HFFc6 (cell line): ENCODE results near the gene CDK17. TPM values are rescaled to one million over a fixed set of nuclear protein-coding genes. Genes with fewer than 3 reads are reported as not detected.
A peak's percentile ranks its signal among the peaks of the same experiment; 100 is the strongest.

Source experiments
- DNase-seq: peaks from one replicate; pipeline ENCODE4 v3.0.0-alpha.2; 2018
- H3K27ac Mint-ChIP-seq: 2 replicates; pipeline ENCODE4 v1.8.0; 2020; ENCODE audit warnings: mild to moderate bottlenecking, mixed read lengths
- H3K27me3 Mint-ChIP-seq: 2 replicates; pipeline ENCODE4 v1.8.0; 2021; ENCODE audit warnings: mild to moderate bottlenecking, moderate library complexity, mixed read lengths; ENCODE audit not compliant: insufficient read depth
- H3K36me3 Mint-ChIP-seq: 2 replicates; pipeline ENCODE4 v1.8.0; 2021; ENCODE audit warnings: low read depth, mixed read lengths
- H3K4me1 Mint-ChIP-seq: 2 replicates; pipeline ENCODE4 v1.8.0; 2020; ENCODE audit warnings: low read depth, mixed read lengths
- H3K4me3 Mint-ChIP-seq: 2 replicates; pipeline ENCODE4 v1.8.0; 2020; ENCODE audit warnings: mild to moderate bottlenecking, moderate library complexity, mixed read lengths
- H3K9me3 Mint-ChIP-seq: 2 replicates; pipeline ENCODE4 v1.8.0; 2020; ENCODE audit warnings: mild to moderate bottlenecking, mixed read lengths
- CTCF ChIP-seq: fragments of 200-600 bp; sonication (generic); IDR thresholded peaks from 2 replicates; pipeline ENCODE4 v1.5.0; 2021; ENCODE audit warnings: antibody characterized with exemption, mild to moderate bottlenecking
- total RNA-seq, 6 experiments: library from RNA; stranded (reverse); fragmentation: NEBNext Ultra II Directional; extraction: Animal tissue kit (Norgen Biotek cat#: 25700); gene quantifications; 2 replicates in 1 of 6; 3 replicates in 5 of 6; pipeline ENCODE4 v1.2.3, GENCODE V29; 2021

Gene CDK17
- total RNA-seq, 6 experiments from 2014 or later, result 24.6 to 28.8 (median 26.5) TPM

GRCh38 chr12:96261557-96261956 is 138.7 kb downstream of the CDK17 start:
- H3K9me3 Mint-ChIP-seq, result no peaks in the 10 kb centered on the region
- peaks cover 48% of the 10 kb centered on the region for H3K36me3 Mint-ChIP-seq
- H3K27me3 Mint-ChIP-seq, result peaks cover 4% of the 10 kb centered on the region
- peaks cover 4% of the 10 kb centered on the region; the same call in 1 of the 2 replicates for H3K4me1 Mint-ChIP-seq
- no peak overlapping the region for H3K4me3 Mint-ChIP-seq
- H3K27ac Mint-ChIP-seq, result peak overlapping the region; percentile 55; the same call in 1 of the 2 replicates
- TF ChIP-seq CTCF, result no peak
- no peak for DNase-seq

- Mint-ChIP-seq H3K4me3 (no peak overlapping the region), H3K9me3 (no peaks in the 10 kb centered on the region), H3K27me3 (peaks cover 4% of the 10 kb centered on the region), H3K4me1 (peaks cover 4% of the 10 kb centered on the region; the same call in 1 of the 2 replicates), H3K36me3 (peaks cover 44% of the 10 kb centered on the region), H3K27ac (peak overlapping the region; percentile 55)
- no peak for TF ChIP-seq CTCF
- DNase-seq, result no peak
Observed at GRCh38 chr12:96260644-96261043, 139.6 kb downstream of the CDK17 start.

- no peak for DNase-seq
- H3K9me3 Mint-ChIP-seq, result no peaks in the 10 kb centered on the region
- no peak overlapping the region for H3K4me3 Mint-ChIP-seq
- no peak for TF ChIP-seq CTCF
- H3K27ac Mint-ChIP-seq, result peak overlapping the region; percentile 7; the same call in 1 of the 2 replicates
- H3K4me1 Mint-ChIP-seq, result peaks cover 4% of the 10 kb centered on the region
- peaks cover 3% of the 10 kb centered on the region for H3K27me3 Mint-ChIP-seq
- H3K36me3 Mint-ChIP-seq, result peaks cover 44% of the 10 kb centered on the region
Observed at GRCh38 chr12:96260231-96260630, 140.0 kb downstream of the CDK17 start.

DNA sequence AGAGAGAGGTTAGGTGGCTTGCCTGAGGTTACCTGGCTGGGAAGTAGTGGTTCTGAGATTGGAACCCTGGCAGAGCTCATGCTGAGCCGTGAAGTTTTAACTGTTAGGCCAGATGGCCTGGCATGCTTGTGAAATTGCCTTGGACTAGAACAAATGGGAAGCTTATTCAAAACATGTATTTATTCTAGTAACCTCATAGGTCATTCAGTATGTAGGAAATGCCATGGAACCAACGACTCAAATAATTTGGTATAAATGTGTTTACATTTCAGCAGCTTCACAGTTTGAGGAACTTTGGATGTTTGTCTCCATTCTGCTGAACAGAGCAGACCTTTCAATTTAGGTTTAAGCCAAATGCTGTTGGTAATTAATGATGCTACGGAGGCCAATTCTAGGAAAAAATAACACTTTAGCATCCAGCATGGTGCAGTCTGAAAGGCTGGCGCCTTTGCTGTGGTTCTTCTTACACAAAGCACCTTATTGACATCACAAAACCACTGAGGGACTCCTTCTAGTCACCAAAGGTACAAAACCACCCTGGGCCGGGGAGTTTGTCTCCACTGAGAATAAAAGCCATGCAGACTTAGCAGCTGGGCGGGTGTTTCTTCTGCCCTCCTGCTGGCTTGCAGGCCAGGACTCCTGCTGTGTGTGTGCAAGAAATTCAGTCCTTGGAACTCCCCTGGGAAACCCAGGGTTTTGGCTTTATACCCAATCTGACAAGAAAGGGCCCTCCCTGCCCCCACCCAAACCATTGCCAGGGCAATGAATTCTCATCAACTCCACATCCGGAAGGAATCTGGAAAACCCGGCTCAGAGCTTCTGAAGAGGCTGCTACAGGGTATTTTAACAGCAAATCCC is 141.9 kb downstream of the CDK17 start:
- H3K9me3 Mint-ChIP-seq, result no peaks in the 10 kb centered on the region
- peaks cover 6% of the 10 kb centered on the region for H3K27me3 Mint-ChIP-seq
- peaks cover 4% of the 10 kb centered on the region for H3K4me1 Mint-ChIP-seq
- H3K36me3 Mint-ChIP-seq, result peaks cover 32% of the 10 kb centered on the region
- no peak for DNase-seq
- TF ChIP-seq CTCF, result no peak
- peak overlapping the region; percentile 34 for H3K27ac Mint-ChIP-seq
- H3K4me3 Mint-ChIP-seq, result no peak overlapping the region

DNA sequence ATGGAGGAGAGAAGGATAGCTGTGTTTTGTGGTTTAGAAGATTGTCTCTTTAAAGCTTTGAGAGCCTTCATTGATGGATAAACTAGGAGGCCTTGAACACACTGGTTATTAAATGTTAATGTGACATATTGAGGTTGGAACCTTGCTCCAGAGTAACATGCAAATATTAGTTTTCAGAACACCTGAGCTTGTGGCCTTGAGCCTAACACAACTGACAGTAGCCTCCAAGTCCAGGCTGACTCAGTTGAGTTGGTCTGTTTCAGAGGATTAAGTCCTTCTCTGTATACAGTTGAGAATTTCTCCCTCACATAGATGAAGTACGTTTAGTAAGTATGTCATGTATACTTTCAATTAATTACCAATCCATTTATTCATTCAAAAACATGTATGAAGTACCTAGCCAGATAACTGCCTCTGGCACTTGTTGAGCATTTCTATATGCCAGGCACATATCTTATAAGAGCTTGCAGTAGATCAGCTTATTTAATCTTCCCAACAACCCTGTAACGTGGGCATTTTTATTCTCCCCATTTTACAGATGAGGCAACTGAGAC is 142.6 kb downstream of the CDK17 start:
- peaks cover 30% of the 10 kb centered on the region for H3K36me3 Mint-ChIP-seq
- H3K27ac Mint-ChIP-seq, result no peak overlapping the region; the same call in 1 of the 2 replicates
- no peak overlapping the region for H3K4me3 Mint-ChIP-seq
- H3K27me3 Mint-ChIP-seq, result peaks cover 6% of the 10 kb centered on the region
- DNase-seq, result no peak
- TF ChIP-seq CTCF, result no peak
- peaks cover 4% of the 10 kb centered on the region for H3K4me1 Mint-ChIP-seq
- no peaks in the 10 kb centered on the region for H3K9me3 Mint-ChIP-seq
